ENCODE measurements around the gene QPRT.
"Not testable (repeated sequence)": the region's sequence is repeated elsewhere in the genome, so short reads cannot be mapped to it uniquely, and the experiment has no call there.

Gene QPRT

DNA sequence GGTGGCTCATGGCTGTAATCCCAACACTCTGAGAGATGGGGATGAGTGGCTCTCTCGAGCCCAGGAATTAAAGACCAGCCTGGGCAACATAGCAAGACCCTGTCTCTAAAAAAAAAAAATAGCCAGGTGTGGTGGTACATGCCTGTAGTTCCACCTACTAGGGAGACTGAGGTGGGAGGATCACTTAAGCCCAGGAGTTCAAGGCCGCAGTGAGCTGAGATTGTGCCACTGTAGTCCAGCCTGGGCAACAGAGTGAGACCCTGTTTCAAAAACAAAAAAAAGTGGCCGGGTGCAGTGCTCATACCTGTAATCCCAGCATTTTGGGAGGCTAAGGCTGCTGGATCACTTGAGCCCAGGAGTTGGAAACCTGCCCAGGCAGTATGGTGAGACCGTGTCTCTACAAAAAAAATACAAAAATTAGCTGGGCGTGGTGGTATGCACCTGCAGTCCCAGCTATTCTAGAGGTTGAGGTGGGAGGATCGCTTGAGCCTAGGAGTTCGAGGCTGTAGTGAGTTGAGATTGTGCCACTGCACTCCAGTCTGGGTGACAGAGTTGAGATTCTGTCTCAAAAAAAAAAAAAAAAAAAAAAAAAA is 63.8 kb downstream of the QPRT start:
- TF ChIP-seq POLR2AphosphoS5 (IDR thresholded peaks at IDR 0.05; ENCODE audit: borderline replicate concordance, low read depth, low read length) (no peak), EZH2 (IDR thresholded peaks at IDR 0.05) (no peak), FOXP2 (optimal IDR thresholded peaks at IDR 0.05; ENCODE audit: control extremely low read depth, extremely low read length, insufficient read depth) (no peak)
- H3K9ac ChIP-seq (ENCODE audit: insufficient read length): no peak overlapping the region
- H3K36me3 ChIP-seq (ENCODE audit: insufficient read depth, low read length): no peaks in the 10 kb centered on the region
- no peak overlapping the region for H3K27ac ChIP-seq
- no peaks in the 10 kb centered on the region for H3K9me3 ChIP-seq (ENCODE audit: low read depth, low read length)
- H3K4me3 ChIP-seq: no peak overlapping the region
- DNase-seq (ENCODE audit: low read depth, low spot score): no peak

DNA sequence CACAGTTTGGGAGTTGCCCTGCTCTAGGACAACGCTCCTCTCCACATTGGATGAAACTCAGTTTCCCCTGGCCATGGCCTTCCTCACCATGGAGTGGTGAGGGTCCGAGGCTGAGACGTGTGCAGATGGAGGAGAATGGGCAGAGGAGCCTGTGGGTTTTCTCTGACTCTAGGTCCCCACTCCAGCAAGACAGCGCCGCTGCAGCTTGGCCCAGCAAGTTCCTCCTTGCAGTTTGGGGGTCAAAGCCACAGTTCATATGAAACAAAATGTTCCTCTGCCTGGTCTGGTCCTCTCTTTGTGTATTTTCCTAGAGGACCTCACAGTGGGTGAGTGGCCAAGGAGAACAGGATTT is 64.5 kb downstream of the QPRT start:
- Histone ChIP-seq H3K27ac (no peak overlapping the region), H3K9ac (ENCODE audit: insufficient read length) (no peak overlapping the region), H3K9me3 (ENCODE audit: low read depth, low read length) (no peaks in the 10 kb centered on the region), H3K4me3 (no peak overlapping the region), H3K36me3 (ENCODE audit: insufficient read depth, low read length) (no peaks in the 10 kb centered on the region)
- no peak for DNase-seq (ENCODE audit: low read depth, low spot score)
- no peak for TF ChIP-seq POLR2AphosphoS5 (IDR thresholded peaks at IDR 0.05; ENCODE audit: borderline replicate concordance, low read depth, low read length)
- TF ChIP-seq EZH2 (IDR thresholded peaks at IDR 0.05): no peak
- TF ChIP-seq FOXP2 (optimal IDR thresholded peaks at IDR 0.05; ENCODE audit: control extremely low read depth, extremely low read length, insufficient read depth): no peak

DNA sequence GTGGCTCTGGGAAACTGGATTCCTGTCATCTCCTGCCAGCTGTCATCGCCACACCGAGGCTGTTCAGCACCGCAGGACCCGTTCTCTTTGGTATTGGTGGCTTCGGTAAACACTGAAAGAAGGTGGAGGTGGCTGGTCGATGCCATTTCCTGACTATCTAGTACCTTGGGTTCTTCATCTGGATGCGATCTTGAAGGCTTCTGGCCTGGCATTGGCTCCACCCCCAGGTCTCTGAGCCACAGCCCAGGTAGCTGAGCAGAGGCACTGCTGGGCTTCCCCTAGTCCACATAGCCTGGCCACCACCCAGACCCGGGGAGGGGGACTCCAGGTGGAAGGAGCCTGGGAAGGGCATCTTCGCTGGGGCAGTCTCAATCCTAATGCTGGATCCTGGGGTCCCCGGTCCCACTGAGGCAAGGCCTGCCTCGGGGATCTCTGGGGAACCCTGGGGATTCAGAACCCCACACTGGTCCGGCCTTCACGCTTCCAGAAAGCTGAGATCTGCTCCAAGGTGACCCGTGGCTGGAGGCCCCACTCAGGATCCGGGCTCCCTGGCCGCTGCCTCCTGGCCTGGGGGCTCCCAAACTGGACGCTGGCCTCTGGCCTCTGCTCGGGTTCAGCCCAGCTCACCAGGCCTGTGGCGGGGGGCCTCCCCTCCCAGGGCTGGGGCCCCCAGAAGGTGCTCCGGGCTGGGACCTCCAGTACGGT is 65.0 kb downstream of the QPRT start:
- Histone ChIP-seq H3K9ac (ENCODE audit: insufficient read length) (no peak overlapping the region), H3K4me3 (no peak overlapping the region), H3K27ac (no peak overlapping the region)

DNA sequence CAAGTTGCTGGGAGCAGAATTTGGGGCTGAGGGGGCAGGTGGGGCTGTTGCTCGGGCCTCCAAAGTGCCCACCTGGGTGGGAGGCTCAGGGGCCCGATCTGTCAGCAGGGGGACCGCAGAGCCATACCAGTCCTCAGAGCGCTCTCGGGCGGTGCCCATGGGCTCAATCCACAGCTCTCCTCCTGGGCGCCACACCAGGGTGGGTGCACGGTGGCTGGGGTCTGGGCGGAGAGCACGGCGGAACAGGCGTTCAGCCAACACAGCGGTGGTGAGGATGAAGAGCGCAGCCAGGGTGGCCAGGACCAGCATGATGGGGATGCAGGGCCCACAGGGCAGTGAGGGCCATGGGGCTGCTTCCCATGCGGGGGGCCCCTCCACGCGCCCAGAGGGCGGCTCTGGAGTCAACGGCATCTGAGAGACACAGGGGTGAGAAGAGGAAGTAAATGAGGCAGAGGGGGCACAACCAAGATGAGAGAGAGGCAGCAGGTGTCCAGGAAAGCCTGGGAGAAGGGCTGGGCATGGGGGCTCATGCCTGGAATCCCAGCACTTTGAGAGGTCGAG is 65.6 kb downstream of the QPRT start:
- no peak for DNase-seq (ENCODE audit: low read depth, low spot score)
- H3K9ac ChIP-seq (ENCODE audit: insufficient read length): no peak overlapping the region
- H3K27ac ChIP-seq: no peak overlapping the region
- H3K4me3 ChIP-seq: no peak overlapping the region
- no peaks in the 10 kb centered on the region for H3K36me3 ChIP-seq (ENCODE audit: insufficient read depth, low read length)
- no peaks in the 10 kb centered on the region for H3K9me3 ChIP-seq (ENCODE audit: low read depth, low read length)
- TF ChIP-seq EZH2 (IDR thresholded peaks at IDR 0.05) (no peak), FOXP2 (optimal IDR thresholded peaks at IDR 0.05; ENCODE audit: control extremely low read depth, extremely low read length, insufficient read depth) (no peak), POLR2AphosphoS5 (IDR thresholded peaks at IDR 0.05; ENCODE audit: borderline replicate concordance, low read depth, low read length) (no peak)

More for the DNA sequence above, 65.0 kb downstream of the QPRT start:
- DNase-seq (ENCODE audit: low read depth, low spot score): no peak
- no peaks in the 10 kb centered on the region for H3K36me3 ChIP-seq (ENCODE audit: insufficient read depth, low read length)
- TF ChIP-seq FOXP2 (optimal IDR thresholded peaks at IDR 0.05; ENCODE audit: control extremely low read depth, extremely low read length, insufficient read depth) (no peak), POLR2AphosphoS5 (IDR thresholded peaks at IDR 0.05; ENCODE audit: borderline replicate concordance, low read depth, low read length) (no peak), EZH2 (IDR thresholded peaks at IDR 0.05) (no peak)
- no peaks in the 10 kb centered on the region for H3K9me3 ChIP-seq (ENCODE audit: low read depth, low read length)

DNA sequence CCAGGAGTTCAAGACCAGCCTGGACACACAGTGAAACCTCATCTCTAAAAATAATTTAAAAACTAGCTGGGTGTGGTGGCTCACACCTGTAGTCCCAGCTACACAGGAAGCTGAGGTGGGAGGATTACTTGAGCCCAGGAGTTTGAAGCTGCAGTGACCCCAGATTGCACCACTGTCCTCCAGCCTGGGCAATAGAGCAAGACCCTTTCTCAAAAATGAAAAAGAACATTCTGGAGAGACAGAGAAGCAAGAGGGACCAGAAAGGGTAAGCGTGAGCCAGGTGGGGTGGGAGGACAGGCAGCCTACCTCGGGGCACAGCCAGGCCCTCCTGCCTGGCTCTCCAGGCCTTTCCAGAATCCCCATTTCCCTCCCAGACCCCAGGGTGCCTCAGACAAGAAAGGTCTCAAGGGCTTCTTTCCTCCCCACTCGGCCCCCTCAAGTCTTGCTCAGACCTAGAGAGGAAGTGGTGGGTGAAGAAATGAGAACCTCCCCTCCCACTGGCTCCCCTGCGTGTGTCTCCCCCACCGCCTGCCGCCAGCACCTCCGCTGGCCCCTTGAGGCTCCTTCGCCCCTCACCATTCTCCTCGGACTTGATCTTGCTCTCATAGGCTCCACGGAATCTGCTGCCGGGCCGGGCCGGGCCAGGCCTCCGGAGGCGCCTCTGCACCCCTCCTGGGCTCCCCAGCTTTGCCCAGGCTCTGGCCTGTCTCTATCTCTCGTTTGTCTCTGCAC is 66.3 kb downstream of the QPRT start:
- no peaks in the 10 kb centered on the region for H3K9me3 ChIP-seq (ENCODE audit: low read depth, low read length)
- TF ChIP-seq POLR2AphosphoS5 (IDR thresholded peaks at IDR 0.05; ENCODE audit: borderline replicate concordance, low read depth, low read length) (no peak), EZH2 (IDR thresholded peaks at IDR 0.05) (no peak)
- no peak overlapping the region for H3K27ac ChIP-seq
- no peak for DNase-seq (ENCODE audit: low read depth, low spot score)
- H3K4me3 ChIP-seq: no peak overlapping the region
- no peak overlapping the region for H3K9ac ChIP-seq (ENCODE audit: insufficient read length)
- no peaks in the 10 kb centered on the region for H3K36me3 ChIP-seq (ENCODE audit: insufficient read depth, low read length)

DNA sequence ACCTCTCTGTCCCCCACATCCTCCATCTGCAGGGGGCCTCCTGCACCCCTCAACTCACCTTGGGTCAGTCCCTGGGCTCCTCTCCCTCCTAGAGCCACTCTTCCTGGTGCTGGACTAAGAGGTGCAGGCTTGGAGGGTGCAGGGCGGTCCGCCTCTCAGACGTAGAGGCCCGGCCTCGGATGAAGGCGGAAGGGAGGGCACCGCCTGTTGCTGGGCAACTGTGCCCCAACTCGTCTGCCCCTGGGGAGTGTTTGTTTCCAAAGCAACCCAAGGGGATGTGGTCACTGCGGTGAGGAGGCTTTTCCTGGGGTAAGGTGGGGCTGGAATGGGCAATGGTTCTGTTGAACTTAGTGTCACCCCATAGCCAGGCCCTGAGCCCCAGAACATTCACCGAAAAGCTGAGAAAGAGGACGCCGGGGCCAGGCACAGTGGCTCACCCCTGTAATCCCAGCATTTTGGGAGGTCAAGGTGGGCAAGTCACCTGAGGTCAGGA is 66.9 kb downstream of the QPRT start, which contains the start of gene C16orf54:
Gene C16orf54 (minus strand): TSS at position 138 of the 493 bp plus-strand sequence. CDS start 1,039 bp downstream, outside the sequence.
- no peak within 1 kb of the TSS for H3K4me3 ChIP-seq
- TF ChIP-seq EZH2 (IDR thresholded peaks at IDR 0.05): no peak
- no peak for TF ChIP-seq POLR2AphosphoS5 (IDR thresholded peaks at IDR 0.05; ENCODE audit: borderline replicate concordance, low read depth, low read length)
- TF ChIP-seq FOXP2 (optimal IDR thresholded peaks at IDR 0.05; ENCODE audit: control extremely low read depth, extremely low read length, insufficient read depth): no peak
- no peak within 1 kb of the TSS for H3K9ac ChIP-seq (ENCODE audit: insufficient read length)
- no peak for DNase-seq (ENCODE audit: low read depth, low spot score)
- no peak within 1 kb of the TSS for H3K27ac ChIP-seq
- no peaks in the 10 kb centered on the region for H3K9me3 ChIP-seq (ENCODE audit: low read depth, low read length)
- H3K36me3 ChIP-seq (ENCODE audit: insufficient read depth, low read length): no peaks in the 10 kb centered on the region

- not testable (repeated sequence) for H3K4me3 ChIP-seq; H3K36me3 ChIP-seq (ENCODE audit: insufficient read depth, low read length); H3K27ac ChIP-seq; H3K9me3 ChIP-seq (ENCODE audit: low read depth, low read length); DNase-seq (ENCODE audit: low read depth, low spot score); H3K9ac ChIP-seq (ENCODE audit: insufficient read length)
Observed at GRCh38 chr16:29746518-29746917, 67.5 kb downstream of the QPRT start.
